Measurements from ENCODE around the gene HYI.

HYI gene

DNA sequence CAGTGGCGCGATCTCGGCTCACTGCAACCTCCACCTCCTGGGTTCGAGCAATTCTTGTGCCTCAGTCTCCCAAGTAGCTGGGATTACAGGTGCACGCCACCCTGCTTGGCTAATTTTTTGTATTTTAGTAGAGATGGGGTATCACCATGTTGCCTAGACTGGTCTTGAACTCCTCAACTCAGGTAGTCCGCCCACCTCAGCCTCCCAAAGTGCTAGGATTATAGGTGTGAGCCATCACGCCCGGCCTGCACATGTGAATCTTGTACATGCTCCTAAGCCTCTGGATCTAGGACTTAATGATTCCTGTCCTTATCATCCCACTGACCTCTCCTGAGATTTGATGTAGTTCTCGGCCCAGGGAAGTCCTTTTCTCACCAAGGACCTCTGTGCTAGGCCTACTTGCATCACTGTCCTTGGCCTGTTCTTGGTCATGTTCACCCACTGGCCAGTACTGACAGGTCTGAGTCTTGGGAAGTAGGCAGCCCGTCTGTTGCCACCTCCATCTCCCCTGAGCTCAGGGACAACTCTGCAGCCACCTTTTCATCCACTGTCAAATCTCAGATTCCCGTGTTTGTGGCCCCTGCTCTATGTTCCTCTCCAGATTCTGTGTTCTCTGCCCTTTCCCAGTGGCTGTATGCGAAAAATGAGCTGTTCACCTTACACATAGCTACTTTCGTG, 9.4 kb downstream of the HYI start:
- no peak for DNase-seq (ENCODE audit: low read depth in 3 of 3)

DNA sequence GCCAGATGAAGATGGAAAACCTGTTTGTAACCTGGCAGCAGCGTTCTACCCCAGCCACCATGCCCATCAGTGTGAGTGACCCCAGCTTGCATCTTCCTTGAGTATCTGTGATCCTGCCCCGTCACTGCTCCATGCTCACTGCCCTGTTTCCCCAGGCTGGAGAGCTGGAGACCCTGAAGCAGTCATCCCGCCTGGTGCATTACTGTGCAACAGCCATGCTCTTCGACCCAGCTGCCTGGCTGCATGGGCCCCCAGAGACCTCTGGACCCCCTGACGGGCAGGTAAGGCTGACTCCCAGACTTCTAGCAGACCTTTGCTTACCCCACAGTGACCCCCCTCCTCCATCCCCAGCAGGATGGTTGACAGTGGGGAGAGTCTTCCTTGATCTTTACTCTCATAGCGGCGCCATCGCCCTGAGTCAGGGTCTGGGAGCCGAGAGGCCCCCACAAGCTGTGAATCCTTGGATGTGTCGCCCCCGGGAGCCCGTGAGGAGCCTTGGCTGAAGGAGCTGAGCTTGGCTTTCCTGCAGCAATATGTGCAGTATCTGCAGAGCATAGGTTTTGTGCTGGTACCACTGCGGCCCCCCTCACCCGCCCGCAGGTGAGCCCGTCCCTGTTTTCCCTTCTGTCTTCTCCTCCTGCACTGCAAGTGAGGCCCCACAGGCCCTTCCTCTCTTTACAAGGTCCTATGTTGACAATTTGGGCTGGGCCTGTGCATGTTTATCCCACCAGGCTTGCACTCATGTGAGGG, 10.4 kb downstream of the HYI start:
- no peak for DNase-seq (ENCODE audit: low read depth in 3 of 3)

DNA sequence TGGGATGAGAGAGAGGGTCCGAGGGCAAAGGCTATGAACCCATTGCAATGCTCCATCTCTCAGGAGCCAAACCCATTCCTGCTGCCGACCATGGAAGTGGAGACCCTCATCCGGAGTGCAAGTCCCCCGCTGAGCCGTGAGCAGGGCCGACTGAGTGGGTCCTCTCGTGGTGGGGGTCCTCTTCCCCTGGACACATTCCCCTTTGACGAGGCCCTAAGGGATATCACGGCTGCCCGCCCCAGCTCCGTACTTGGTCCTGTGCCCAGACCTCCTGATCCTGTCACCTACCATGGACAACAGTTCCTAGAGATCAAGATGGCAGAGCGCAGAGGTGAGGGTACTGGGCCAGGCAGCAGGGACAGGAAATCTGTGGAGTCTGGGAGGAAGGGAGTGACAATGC, 11.0 kb downstream of the HYI start:
- DNase-seq (ENCODE audit: low read depth in 3 of 3): no peak

DNA sequence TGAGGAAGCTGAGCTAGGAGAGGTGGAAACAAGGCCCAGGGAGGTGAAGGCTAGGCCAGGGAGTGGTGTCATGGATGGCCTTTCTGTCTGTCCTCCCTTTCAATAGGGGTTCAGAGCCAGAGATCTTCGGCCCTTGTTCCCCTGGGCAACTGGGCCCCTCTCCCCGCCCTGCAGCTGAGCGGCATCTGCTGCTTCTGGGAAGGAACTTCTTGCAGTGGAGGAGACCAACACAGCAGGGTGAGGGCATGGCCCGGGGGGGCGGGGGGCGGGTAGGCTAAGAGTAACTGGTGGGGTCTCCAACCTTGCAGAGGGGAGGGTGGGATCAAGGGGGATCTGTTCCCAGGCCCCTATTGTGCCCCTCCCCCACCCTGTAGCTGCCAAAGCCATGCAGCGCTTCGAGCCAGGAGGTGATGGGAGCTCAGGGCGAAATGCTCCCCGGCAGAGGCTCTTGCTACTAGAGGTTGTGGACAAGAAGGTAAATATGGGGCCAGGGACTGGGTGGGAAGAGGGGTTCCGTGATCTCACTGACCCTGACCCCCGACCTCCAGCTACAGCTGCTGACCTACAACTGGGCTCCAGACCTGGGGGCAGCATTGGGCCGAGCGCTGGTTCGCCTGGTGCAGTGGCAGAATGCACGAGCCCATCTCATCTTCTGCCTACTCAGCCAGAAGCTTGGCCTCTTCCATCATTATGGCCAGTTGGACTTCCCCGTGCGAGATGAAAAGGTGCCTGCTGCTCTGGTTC, 11.7 kb downstream of the HYI start:
- DNase-seq (ENCODE audit: low read depth in 3 of 3): no peak

DNA sequence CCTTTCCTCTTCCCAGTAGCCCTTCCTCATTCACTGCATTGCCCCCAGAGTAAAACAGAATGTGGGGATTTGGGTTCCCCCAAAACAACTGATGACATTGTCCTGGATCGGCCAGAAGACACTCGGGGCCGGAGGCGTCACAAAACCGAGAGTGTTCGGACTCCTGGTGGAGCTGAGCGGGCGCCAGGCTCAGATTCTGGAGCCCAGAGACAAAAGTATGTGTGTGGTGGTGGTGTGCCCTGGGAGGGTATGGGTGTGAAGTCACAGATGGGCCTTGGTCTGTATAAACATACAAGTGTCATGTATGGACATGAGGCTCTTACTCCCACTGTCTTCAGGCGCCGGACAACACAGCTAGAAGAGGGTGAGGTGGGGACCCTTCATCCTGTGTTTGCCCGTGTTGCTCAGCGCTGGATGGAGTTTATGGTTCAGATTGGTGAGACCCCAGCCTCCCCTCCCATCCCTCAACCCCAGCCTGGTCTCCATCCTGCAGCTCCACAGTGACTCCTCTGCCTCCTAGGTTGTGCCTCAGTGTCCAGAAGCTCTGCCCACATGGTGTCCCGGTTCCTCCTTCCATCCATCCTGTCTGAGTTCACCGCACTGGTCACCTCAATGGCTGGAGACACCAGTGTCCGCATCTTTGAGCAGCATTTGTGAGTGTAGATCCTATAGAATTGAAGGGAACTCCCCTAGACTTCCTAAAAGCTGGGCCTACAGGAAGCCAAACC, 12.4 kb downstream of the HYI start:
- DNase-seq (ENCODE audit: low read depth in 3 of 3): no peak

DNA sequence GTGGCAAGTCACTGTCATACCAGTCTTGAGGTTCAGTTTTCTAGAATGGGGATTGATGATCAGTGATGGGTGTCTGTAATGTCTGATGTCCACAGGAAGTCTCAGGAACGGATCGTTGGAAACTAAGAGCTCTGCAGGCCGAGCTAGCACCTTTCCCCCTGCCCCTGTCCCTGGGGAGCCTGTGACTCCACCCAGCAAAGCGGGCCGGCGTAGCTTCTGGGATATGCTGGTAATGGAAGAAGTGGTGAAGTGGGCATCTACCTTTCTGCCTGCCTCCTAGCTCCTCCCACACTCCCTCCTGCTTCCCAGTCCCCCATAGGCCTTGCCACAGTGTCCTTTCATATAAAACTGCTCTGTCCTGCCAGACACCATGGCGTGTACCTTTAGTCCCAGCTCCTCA, 13.4 kb downstream of the HYI start:
- no peak for DNase-seq (ENCODE audit: low read depth in 3 of 3)

DNA sequence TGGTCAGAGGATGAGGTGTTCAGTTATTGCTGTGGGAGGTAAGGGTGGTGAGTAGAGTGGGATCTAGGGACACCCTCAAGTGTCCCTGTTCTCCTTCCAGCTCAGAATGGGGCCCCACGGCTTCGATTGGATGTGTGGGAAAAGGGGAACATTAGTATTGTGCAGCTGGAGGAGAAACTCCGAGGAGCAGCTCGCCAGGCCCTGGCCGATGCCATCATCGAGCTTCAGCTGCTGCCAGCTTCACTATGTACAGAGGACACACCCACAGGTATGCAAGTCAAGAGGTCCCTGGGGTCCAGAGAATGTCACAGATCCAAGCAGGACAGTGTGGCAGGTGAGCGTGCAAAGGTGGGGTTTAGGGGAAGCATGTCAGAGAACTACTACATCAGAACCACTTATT, 13.9 kb downstream of the HYI start:
- no peak for DNase-seq (ENCODE audit: low read depth in 3 of 3)

DNA sequence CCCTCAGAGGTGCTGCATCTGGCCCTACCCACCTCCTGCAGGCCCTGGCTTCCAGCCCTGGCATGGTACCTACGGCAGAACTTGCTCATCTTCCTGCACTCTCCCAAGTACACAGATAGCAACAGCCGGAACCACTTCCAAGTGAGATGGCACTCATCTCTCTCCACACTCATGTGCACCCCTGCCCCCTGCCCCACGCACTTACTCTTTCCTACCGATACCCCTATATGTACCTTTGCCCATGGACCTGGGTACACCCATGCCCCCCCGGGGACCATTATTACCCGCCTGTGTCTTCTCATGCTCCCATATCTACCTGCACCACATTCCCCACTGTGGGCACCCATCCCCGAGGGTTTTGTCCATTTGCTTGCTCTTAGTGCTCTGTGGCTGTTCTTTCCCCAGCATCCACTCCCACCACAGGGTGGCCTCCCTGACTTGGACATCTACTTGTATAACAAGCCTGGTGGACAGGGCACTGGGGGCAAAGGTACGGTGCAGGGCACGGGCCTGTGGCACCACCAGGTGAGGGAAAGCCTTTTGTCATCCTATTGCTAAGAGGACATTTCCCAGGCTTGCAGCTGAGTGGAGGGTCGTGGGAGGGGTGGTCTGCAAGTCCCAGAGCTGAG, 14.7 kb downstream of the HYI start:
- DNase-seq (ENCODE audit: low read depth in 3 of 3): no peak

DNA sequence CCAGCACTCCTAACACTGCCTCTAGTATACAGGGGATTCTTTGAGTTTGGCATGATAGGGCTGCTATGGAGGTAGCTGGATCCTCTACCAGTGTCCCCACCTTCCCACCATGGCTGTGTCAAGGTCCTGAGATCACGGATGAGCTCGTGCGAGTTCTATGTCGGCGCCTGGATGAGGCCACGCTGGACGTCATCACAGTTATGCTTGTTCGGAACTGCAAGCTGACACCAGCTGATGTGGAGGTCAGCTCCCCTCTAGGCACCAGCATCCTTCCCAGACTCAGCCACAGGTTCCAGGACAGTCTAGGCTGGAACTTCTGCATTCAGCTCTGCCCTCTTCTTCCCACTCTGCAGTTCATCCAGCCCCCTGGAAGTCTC, 15.2 kb downstream of the HYI start:
- no peak for DNase-seq (ENCODE audit: low read depth in 3 of 3)

DNA sequence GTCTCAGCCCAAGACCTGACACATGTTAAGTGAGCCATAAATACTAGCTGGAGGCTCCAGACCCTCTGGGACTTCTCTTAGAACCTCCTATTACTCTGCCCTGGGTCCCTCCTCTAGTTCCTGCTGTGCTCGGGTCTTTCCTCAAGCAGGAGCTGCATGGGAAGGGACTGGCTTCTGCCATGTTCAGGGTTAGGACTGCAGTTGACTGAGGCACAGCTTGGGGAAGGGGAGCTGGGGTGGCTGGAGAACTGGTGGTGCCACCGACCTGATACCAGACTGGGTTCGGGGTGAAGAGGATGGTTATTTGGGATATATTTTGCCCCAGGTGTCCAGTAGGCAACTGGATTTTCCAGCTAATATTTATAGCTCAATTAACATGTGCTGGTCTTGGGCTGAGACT, 15.7 kb downstream of the HYI start:
- no peak for DNase-seq (ENCODE audit: low read depth in 3 of 3)

DNA sequence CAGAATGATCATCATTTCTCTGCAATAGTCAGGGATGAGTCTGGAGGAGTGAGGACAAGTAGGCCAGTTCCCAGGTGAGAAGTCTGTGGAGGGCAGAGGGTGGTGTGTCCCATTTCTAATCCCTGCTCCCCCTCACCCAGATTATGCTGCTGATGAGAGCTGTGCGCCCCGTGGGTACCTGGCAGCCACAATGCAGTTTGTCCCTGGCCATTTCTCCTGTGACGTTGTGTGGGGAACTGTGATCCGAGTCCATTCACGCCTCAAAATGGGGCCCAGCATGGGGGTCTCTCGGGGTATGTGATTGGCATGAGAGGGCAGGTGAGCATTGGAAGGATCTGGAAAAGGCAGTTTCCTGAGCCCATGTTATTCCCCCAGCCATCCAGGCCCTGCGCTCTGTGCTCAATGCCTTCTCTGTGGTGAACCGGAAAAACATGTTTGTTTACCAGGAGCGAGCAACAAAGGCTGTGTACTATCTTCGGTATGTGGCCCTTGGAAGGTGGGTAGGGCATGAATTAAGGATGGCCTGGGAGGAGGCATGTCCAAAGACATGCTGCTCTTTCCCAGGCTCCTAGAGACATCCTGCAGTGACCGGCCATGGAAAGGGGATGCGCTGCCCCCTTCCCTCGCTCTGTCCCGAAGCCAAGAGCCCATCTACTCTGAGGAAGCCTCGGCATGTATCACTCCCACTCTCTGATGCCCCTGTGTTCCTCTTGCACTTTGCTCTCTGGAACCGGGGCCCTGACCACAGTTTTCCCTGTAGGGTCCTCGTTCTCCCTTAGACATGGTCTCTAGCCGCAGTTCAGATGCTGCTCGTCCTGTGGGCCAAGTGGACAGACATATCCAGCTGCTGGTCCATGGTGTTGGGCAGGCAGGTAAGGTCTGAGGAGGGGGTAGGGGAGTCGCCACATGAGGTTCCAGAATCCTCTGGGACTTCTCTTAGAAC, 16.4 kb downstream of the HYI start:
- no peak for DNase-seq (ENCODE audit: low read depth in 3 of 3)

DNA sequence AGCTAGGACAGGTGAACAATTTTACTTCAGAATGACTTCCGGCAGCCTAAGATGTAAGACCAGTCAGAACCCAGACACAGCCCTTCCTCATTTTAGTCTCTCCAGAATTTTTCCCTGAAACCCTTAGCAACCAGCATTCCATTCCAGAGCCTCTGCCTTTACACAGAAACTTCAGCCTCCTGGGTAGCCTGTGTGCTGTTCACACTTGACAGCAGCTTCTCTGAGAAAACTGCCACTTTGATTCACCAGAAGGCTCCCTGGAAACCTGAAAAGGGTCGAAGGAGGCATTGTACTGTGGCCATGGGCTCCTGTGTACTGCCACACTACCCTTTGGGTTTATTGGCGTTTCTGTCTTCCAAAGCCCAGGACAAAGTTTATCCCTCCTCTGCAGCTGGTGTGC, 17.4 kb downstream of the HYI start:
- DNase-seq (ENCODE audit: low read depth in 3 of 3): no peak

DNA sequence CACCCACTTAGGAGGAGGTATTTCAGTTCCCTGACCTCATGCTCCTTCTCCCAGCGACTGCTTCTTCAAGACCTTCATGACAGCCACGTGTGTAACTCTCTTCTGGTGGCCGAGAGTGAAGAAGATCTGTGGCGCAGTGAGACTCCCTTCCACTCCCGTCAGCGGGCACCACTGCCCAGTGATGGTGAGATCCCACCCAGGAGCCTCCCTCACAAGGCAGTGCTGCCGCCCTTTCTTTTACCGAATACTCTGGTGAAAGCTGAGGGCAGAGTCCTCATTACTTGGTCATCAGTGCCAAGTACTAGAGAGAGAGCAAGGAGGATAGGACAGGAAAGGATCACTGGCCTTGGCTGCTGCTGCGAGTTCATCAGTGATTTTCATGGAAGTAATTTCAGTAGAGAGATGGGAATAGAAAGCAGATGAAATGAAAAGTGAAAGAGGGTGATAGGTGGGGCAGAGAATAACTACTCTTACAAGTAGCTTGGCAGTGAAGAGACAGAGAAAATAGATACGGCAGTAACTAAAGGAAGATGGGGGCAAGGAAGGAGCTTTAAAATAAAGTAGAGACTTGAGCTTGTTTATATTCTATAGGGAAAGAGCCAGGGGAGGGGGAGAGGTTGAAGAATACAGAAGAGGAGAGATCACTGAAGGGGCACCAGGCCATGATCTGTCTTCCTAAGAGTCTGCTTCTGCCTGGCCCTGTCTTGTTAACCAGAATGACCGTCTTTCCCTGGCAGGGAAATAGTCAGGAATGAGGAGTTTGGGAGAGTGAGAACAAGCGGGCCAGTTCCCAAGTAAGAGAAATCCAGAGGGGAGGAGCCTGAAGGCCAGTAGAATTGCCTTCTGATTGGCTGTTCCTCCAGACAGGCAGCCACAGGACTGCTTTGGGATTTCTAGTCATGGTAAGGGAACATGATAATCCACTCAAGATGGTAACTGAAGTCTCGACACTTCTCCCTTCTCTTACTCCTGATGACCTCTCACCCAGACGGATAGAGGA, 18.3 kb downstream of the HYI start:
- no peak for DNase-seq (ENCODE audit: low read depth in 3 of 3)

DNA sequence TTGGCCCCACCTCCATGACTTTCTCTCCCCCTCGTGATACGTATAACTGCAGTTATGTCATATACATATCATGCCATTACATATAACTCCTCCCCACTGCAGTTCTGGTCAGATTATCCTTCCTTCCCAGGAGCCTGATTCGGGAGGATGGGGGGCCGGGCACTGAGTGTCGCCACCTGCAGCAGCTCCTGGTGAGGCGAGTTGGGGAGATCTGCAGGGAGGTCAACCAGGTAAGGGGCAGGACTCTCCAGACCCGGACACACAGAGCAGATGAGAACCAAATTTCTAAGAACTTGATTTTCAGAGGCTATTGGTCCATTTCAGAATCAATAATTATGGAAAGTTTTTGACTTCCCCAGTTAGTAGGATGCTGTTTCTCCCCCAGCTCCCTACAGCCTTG, 19.5 kb downstream of the HYI start:
- no peak for DNase-seq (ENCODE audit: low read depth in 3 of 3)

DNA sequence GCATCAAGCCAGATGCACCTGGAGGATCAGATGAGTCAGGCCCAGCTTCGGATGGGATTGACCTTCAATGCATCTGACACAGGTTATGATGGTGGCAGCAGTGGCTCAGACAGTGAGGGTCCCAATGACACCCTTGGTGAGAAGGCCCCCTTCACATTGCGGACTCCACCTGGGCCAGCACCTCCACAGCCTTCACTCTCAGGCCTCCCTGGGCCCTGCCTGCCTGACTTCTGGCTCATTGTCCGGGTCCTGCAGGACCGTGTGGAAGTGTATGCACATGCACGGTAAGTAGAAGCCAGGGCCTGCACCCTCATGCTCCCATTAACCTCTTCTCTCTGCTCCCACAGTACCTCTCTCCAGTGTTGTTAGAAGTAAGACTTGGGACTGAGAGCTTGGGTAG, 20.8 kb downstream of the HYI start:
- DNase-seq (ENCODE audit: low read depth in 3 of 3): no peak

DNA sequence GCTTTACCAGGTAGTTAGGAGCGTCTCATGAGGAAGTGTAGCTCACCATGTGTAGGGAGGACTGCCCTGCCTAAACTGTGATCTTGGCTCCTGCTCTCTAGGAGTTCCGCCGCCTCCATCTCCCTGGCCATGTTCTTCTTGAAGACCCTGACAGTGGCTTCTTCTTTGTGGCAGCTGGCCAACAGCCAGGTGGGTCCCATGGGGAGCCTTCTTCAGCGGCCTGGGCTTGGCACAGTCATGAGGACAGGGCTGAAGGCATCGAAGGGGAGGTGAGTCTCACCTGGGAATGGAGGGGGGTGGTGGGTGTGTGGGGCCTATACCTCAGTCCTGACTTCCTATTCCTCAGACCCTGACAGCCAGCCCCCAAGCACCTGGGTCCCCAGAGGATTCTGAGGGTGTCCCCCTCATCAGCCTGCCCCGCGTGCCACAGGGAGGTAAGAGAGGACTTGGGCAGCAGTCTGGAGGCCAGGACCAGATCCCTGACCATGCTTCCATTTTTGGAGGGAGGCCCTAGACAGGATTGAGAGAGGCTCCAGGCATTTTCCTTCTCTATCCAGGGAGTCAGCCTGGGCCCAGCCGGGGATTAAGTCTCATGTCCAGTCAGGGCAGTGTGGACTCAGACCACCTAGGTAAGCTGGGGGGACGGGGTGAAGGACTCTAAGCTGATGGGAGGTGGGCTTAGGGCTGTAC, 21.4 kb downstream of the HYI start:
- no peak for DNase-seq (ENCODE audit: low read depth in 3 of 3)

DNA sequence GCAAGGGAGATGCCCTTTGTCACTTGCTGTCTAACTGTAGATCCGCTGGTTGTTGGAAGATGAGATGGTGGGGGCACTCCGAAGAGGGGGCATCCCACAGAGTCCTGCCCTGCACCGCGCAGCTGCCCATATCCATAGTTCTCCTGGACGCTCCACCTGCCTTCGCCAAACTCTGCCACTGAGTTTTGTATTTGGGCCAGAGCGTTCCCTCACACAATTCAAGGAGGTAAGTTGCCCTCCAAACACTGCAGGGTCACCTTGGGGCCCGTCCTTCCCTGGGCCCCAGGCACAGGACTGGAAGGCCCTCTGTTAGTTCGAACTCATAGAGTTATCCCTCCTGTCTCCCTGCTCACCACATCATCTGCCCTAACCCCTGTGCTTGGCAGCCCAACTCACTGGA, 22.1 kb downstream of the HYI start:
- no peak for DNase-seq (ENCODE audit: low read depth in 3 of 3)

DNA sequence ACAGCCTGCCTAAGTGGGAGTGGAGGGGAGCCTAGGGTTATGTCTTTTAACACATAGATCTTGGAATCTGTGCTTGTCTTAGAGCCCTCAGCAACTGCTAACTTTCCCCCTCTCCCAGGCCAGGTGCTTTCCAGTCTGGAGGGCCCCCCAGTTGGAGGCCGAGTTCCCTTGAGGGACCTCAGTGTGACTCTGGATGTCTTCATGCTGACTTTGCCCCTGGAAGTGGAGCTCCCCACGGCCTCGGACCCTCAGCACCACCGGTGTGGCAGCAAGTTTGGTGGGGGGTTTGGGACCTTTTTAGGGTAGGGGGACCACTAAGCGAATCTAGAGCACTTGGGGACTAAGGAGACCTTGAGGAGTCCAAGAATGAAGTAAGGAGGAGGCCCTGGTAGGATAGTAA, 22.9 kb downstream of the HYI start:
- no peak for DNase-seq (ENCODE audit: low read depth in 3 of 3)

DNA sequence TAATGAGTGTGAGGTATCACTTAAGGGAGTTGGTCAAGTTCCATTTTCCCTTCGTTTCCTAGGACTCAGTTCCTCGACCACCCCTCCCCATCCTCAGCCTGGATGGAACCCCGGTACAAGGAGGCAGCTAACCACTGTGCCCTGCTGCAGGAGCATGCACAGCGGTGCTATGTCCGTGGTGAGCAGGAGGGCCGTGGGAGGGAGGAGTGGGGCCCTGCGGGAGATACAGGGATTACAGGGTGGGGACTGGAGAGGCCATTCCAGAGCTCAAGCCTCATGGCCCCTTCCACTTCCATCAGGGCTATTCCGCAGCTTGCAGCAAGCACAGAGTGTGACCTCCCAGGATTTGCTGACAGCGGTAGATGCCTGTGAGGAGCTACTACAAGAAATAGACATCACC, 25.8 kb downstream of the HYI start:
- DNase-seq (ENCODE audit: low read depth in 3 of 3): no peak
